ENCODE data around the gene NEU2.

DNA sequence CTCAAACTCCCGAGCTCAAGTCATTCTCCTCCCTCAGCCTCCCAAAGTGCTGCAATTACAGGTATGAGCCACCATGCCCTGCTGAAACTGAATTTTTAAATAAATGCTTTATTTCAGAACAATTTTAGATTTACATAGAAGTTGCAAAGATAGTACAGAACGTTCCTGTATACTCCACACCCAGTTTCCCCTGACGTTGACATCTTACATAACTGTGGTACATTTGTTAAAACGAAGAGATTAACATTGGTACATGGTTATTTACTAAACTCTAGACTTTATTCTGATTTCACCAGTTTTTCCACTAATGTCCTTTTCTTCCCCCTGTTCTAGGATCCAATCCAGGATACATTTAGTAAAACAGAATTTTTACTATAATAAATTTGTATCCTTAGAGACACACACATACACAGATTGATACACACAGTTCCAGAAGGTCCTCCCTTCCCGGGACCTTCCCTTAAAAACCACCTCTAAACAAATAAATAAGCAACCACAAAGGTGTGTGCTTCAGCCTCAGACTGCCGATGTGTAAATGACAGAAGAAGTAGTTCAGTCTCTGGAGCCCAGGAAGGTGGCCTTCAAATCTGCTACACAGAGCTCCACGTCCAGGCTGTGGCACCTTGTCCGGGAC lies 6.9 kb downstream of the NEU2 start:
- TF ChIP-seq CHD4 (IDR thresholded peaks at IDR 0.05; ENCODE audit: borderline replicate concordance), result no peak
- TF ChIP-seq SREBF2 (IDR thresholded peaks at IDR 0.05), result no peak

Measured in A549 (cell line).